BLaER1 (cell line): ENCODE results near the gene KRT5.

Source experiments
- H3K27ac ChIP-seq: shearing (Covaris generic); formaldehyde crosslinking; 2 replicates; pipeline ENCODE4 v1.8.1; 2022
- H3K27me3 ChIP-seq: shearing (Covaris generic); formaldehyde crosslinking; 2 replicates; pipeline ENCODE4 v1.8.1; 2022
- H3K36me3 ChIP-seq: shearing (Covaris generic); formaldehyde crosslinking; 2 replicates; pipeline ENCODE4 v1.8.1; 2022
- H3K4me1 ChIP-seq: shearing (Covaris generic); formaldehyde crosslinking; 2 replicates; pipeline ENCODE4 v1.8.1; 2022
- H3K4me2 ChIP-seq: shearing (Covaris generic); formaldehyde crosslinking; 2 replicates; pipeline ENCODE4 v1.8.1; 2022
- H3K4me3 ChIP-seq: shearing (Covaris generic); formaldehyde crosslinking; 2 replicates; pipeline ENCODE4 v1.8.1; 2022
- H3K9ac ChIP-seq: shearing (Covaris generic); formaldehyde crosslinking; 2 replicates; pipeline ENCODE4 v1.8.1; 2022
- H3K9me3 ChIP-seq: shearing (Covaris generic); formaldehyde crosslinking; 2 replicates; pipeline ENCODE4 v1.8.1; 2022
- H4K20me1 ChIP-seq: shearing (Covaris generic); formaldehyde crosslinking; 2 replicates; pipeline ENCODE4 v1.8.1; 2022
- Cebpa-rat ChIP-seq: shearing (Covaris generic); IDR thresholded peaks from 2 replicates; pipeline ENCODE4 v1.8.1; 2022

KRT5 gene

DNA sequence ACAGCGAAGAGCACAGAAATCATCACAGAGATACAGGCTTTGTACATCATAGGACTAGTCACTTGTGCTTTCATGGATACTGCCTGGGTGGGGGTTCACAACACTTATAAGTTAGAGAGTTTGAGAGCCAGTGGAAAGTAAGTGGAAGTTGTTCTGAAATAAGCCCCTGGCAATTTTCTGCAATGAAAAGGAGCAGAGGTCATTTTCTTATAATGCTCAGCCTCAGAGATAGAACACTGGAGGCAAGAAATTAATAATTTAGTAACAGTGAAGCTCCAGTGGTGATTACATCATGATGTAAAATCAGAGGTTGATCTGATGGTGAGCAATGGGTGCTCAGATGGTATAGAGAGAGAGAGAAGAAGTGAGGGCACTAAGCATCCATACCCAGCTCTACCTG, 33.0 kb downstream of the KRT5 start:
- H3K36me3 ChIP-seq: no peaks in the 10 kb centered on the region
- H3K9ac ChIP-seq: no peak overlapping the region
- H3K27me3 ChIP-seq: no peaks in the 10 kb centered on the region
- no peak overlapping the region for H3K27ac ChIP-seq
- H3K9me3 ChIP-seq: no peaks in the 10 kb centered on the region
- H4K20me1 ChIP-seq: no peaks in the 10 kb centered on the region
- H3K4me1 ChIP-seq: no peaks in the 10 kb centered on the region
- H3K4me2 ChIP-seq: no peak overlapping the region
- no peak for TF ChIP-seq Cebpa-rat
- no peak overlapping the region for H3K4me3 ChIP-seq

DNA sequence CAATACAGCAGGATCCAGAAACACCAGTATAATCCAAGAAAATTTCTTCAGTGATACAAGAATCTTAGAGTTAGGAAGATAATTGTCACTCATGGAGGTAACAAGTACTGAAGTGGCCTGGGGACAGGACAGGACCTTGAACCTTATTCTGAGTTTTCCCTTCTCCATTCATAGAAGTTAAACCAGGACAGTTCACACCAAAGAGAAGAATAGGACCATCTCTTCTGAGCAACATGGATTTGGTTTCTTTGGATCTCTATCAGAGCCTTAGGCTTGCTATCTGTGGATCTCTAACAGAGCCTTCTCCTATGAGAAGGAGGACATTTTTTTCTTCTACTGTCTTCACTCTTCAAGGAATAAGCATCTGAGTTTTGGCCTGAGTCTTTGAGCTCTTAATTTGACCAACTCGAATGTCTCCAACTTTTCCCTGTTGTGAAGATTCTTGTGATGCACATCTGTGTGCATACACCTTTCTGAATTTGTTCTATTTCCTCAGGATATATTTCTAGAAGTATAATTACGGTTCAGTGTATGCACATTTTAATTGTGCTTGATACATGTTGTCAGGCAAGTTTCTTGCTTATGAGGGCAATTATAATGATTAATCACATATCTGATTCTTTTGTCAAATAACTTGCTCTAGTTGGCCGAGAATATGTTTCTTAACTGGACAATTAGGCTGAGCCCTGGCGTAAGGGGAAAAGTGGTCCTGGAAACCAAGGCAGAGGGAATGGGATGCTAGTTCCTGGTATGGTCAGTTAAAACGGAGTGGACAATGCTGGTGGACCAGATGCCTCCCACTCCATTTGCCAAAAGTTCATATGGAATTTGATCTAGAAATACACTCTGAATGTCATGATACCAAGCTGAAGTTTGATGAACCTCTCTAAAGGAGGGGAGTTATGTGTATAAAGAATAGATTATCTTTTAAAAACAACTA, 33.8 kb downstream of the KRT5 start:
- Histone ChIP-seq H3K4me2 (no peak overlapping the region), H3K9ac (no peak overlapping the region), H3K4me3 (no peak overlapping the region), H3K9me3 (no peaks in the 10 kb centered on the region), H3K27ac (no peak overlapping the region), H4K20me1 (no peaks in the 10 kb centered on the region), H3K27me3 (no peaks in the 10 kb centered on the region), H3K4me1 (no peaks in the 10 kb centered on the region), H3K36me3 (no peaks in the 10 kb centered on the region)
- no peak for TF ChIP-seq Cebpa-rat

- H3K9me3 ChIP-seq: 0 out of 2 replicates have a peak, but pooled peaks cover 5% of the 10 kb centered on the region
- H3K36me3 ChIP-seq: no peaks in the 10 kb centered on the region
- TF ChIP-seq Cebpa-rat: no peak
- H3K9ac ChIP-seq: no peak overlapping the region
- H3K27ac ChIP-seq: no peak overlapping the region
- no peaks in the 10 kb centered on the region for H4K20me1 ChIP-seq
- H3K4me3 ChIP-seq: no peak overlapping the region
- no peaks in the 10 kb centered on the region for H3K4me1 ChIP-seq
- no peak overlapping the region for H3K4me2 ChIP-seq
- H3K27me3 ChIP-seq: no peaks in the 10 kb centered on the region
Measured at GRCh38 chr12:52480073-52480472, 40.1 kb downstream of the KRT5 start.

- no peak overlapping the region for H3K4me3 ChIP-seq
Measured at GRCh38 chr12:52477651-52478050, 42.5 kb downstream of the KRT5 start.

GRCh38 chr12:52474212-52474611, 46.0 kb downstream of the KRT5 start:
- H3K27me3 ChIP-seq: no peaks in the 10 kb centered on the region
- H3K4me1 ChIP-seq: no peaks in the 10 kb centered on the region
- no peaks in the 10 kb centered on the region for H3K36me3 ChIP-seq
- H3K9me3 ChIP-seq: no peaks in the 10 kb centered on the region
- H3K4me3 ChIP-seq: no peak overlapping the region
- no peaks in the 10 kb centered on the region for H4K20me1 ChIP-seq
- no peak overlapping the region for H3K27ac ChIP-seq
- no peak overlapping the region for H3K9ac ChIP-seq
- no peak overlapping the region for H3K4me2 ChIP-seq
- TF ChIP-seq Cebpa-rat: no peak

More at GRCh38 chr12:52477651-52478050, 42.5 kb downstream of the KRT5 start:
- Histone ChIP-seq H3K9ac (no peak overlapping the region), H3K27ac (no peak overlapping the region), H3K4me1 (no peaks in the 10 kb centered on the region), H3K27me3 (no peaks in the 10 kb centered on the region), H3K9me3 (0 out of 2 replicates have a peak, but pooled peaks cover 5% of the 10 kb centered on the region), H3K4me2 (no peak overlapping the region), H4K20me1 (no peaks in the 10 kb centered on the region), H3K36me3 (no peaks in the 10 kb centered on the region)
- no peak for TF ChIP-seq Cebpa-rat

DNA sequence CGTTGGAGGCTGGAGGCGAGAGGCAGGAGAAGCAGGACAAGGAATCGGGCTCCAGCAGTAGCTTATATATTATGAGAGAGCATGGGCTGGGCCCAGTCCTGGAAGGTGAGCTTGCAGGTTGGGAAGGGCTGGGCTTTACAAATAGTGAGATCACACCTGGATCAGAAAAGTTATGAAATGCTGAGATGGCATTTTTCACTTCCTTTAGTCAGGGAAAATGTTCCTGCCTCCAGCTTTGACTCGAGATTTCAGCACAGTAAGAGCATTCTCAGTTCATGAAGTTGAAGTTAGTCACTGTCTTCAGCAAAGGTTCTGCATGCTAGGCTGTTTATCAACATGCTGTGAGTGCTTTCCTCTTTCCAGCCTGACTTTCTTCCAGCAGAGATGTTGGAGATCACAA, 46.4 kb downstream of the KRT5 start, which contains the start of gene KRT6C:
Gene KRT6C, minus strand, starts transcription at position 38 of the 400 bp plus-strand sequence. CDS start 68 bp downstream, outside the sequence.
- Histone ChIP-seq H3K36me3 (no peaks in the 10 kb centered on the region), H3K9me3 (no peaks in the 10 kb centered on the region), H3K9ac (no peak within 1 kb of the TSS), H3K4me2 (no peak within 1 kb of the TSS), H4K20me1 (no peaks in the 10 kb centered on the region), H3K27me3 (no peaks in the 10 kb centered on the region), H3K4me1 (no peaks in the 10 kb centered on the region), H3K27ac (no peak within 1 kb of the TSS), H3K4me3 (no peak within 1 kb of the TSS)
- TF ChIP-seq Cebpa-rat: no peak

DNA sequence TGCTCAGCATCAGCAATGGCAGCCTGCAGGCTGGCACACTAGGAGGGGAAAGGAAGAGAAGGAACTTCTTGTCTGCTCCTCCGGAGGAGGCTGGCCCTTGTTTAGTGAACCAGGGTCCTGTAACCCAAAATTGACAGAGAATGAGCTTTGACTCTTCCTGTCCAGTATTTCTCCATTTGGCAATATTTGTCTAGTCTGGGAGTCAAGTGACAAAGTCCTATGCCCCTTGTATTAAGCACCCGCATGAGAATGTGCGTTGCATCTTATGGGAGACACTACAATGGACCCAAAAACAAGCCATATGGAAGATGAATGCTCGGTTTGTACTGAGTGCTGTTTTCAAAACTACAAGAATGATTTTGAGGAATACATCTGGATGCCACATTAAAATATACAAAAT, 50.3 kb downstream of the KRT5 start:
- no peaks in the 10 kb centered on the region for H3K36me3 ChIP-seq
- no peaks in the 10 kb centered on the region for H3K4me1 ChIP-seq
- no peak for TF ChIP-seq Cebpa-rat
- H3K27me3 ChIP-seq: no peaks in the 10 kb centered on the region
- no peaks in the 10 kb centered on the region for H3K9me3 ChIP-seq
- H3K4me3 ChIP-seq: no peak overlapping the region
- H3K9ac ChIP-seq: no peak overlapping the region
- H3K27ac ChIP-seq: no peak overlapping the region
- no peaks in the 10 kb centered on the region for H4K20me1 ChIP-seq
- no peak overlapping the region for H3K4me2 ChIP-seq

- Histone ChIP-seq H3K9me3 (no peaks in the 10 kb centered on the region), H4K20me1 (no peaks in the 10 kb centered on the region), H3K27me3 (no peaks in the 10 kb centered on the region), H3K4me3 (no peak overlapping the region), H3K36me3 (no peaks in the 10 kb centered on the region), H3K4me1 (no peaks in the 10 kb centered on the region), H3K9ac (no peak overlapping the region), H3K4me2 (no peak overlapping the region), H3K27ac (no peak overlapping the region)
- TF ChIP-seq Cebpa-rat: no peak
Measured at GRCh38 chr12:52464897-52465296, 55.3 kb downstream of the KRT5 start.
